ENCODE measurements around the gene SPECC1L.

Gene SPECC1L

GRCh38 chr22:24445481-24446259 is 175.0 kb downstream of the SPECC1L start:
- DNase-seq = no peak

- no peak for DNase-seq
Measured at GRCh38 chr22:24446260-24446611, 175.6 kb downstream of the SPECC1L start.

- DNase-seq = no peak
Measured at GRCh38 chr22:24450610-24451009, 180.0 kb downstream of the SPECC1L start.

GRCh38 chr22:24451162-24451561 is 180.5 kb downstream of the SPECC1L start:
- DNase-seq = no peak

GRCh38 chr22:24453853-24454252 is 183.2 kb downstream of the SPECC1L start:
- no peak for DNase-seq

- no peak for DNase-seq
Measured at GRCh38 chr22:24455039-24455438, 184.4 kb downstream of the SPECC1L start.

GRCh38 chr22:24455751-24456426 is 185.3 kb downstream of the SPECC1L start:
- no peak for DNase-seq

GRCh38 chr22:24457894-24458420 is 187.3 kb downstream of the SPECC1L start:
- DNase-seq = no peak

- DNase-seq = no peak
Measured at GRCh38 chr22:24459911-24460310, 189.3 kb downstream of the SPECC1L start.

GRCh38 chr22:24460418-24461089 is 189.9 kb downstream of the SPECC1L start:
- DNase-seq = no peak

- no peak for DNase-seq
Measured at GRCh38 chr22:24463071-24463760, 192.6 kb downstream of the SPECC1L start.

- DNase-seq = no peak
Measured at GRCh38 chr22:24465566-24465965, 194.9 kb downstream of the SPECC1L start.

- no peak for DNase-seq
Measured at GRCh38 chr22:24465975-24466374, 195.3 kb downstream of the SPECC1L start.

GRCh38 chr22:24466716-24467328 is 196.2 kb downstream of the SPECC1L start:
- DNase-seq = no peak

GRCh38 chr22:24467340-24467739 is 196.7 kb downstream of the SPECC1L start:
- no peak for DNase-seq

Data from activated naive CD4-positive, alpha-beta T cell (primary cell).